PC-3 (cell line): ENCODE results near the gene SCAPER. TPM values are rescaled to one million over a fixed set of nuclear protein-coding genes. Genes with fewer than 3 reads are reported as not detected.

ENCODE experiments used
- ATAC-seq: fragments of 200-7000 bp; cut with Tn5 transposase; 2 replicates; pipeline ENCODE4 v1.9.1; 2020; ENCODE audit warnings: mild to moderate bottlenecking, moderate library complexity
- BruUV-seq: library from RNA; stranded (reverse); fragments of 400-500 nt; replicated peaks from 2 replicates; lab custom pipeline; 2021; lab: Mats Ljungman, UMichigan
- CTCF ChIA-PET: fragments of 300-600 bp; sonication (Branson Sonifier 250); formaldehyde crosslinking; loops from one replicate; lab custom pipeline; 2022; ENCODE audit warnings: antibody characterized with exemption; lab: Charles Lee
- POLR2A ChIA-PET: fragments of 300-600 bp; sonication (Branson Sonifier 250); formaldehyde crosslinking; loops from one replicate; lab custom pipeline; 2022; ENCODE audit warnings: antibody characterized with exemption; ENCODE audit not compliant: unreplicated experiment; lab: Charles Lee
- DNase-seq: peaks from one replicate; pipeline ENCODE4 v3.0.0-alpha.2; 2015
- H2AFZ ChIP-seq: fragments of 300-600 bp; sonication (generic); 2 replicates; pipeline ENCODE4 v1.6.0; 2016; ENCODE audit warnings: antibody characterized with exemption, low read length
- H3F3A ChIP-seq: fragments of 300-600 bp; sonication (generic); one replicate; pipeline ENCODE4 v1.6.0; 2017; ENCODE audit warnings: antibody characterized with exemption, low read length, control low read depth, mild to moderate bottlenecking; ENCODE audit not compliant: unreplicated experiment
- H3K27ac ChIP-seq: fragments of 300-600 bp; sonication (generic); 2 replicates; pipeline ENCODE4 v1.5.1; 2016; ENCODE audit warnings: mild to moderate bottlenecking, low read length
- H3K27me3 ChIP-seq: fragments of 300-600 bp; sonication (generic); 2 replicates; pipeline ENCODE4 v1.6.1; 2016; ENCODE audit warnings: low read length, mixed read lengths
- H3K36me3 ChIP-seq: fragments of 300-600 bp; sonication (generic); 2 replicates; pipeline ENCODE4 v1.6.1; 2016; ENCODE audit warnings: low read depth, mixed run types, low read length, mixed read lengths
- H3K4me1 ChIP-seq: fragments of 300-600 bp; sonication (generic); 2 replicates; pipeline ENCODE4 v1.5.1; 2016; ENCODE audit warnings: low read length; ENCODE audit not compliant: insufficient read depth
- H3K4me2 ChIP-seq: fragments of 300-600 bp; sonication (generic); 2 replicates; pipeline ENCODE4 v1.6.0; 2016; ENCODE audit warnings: low read length
- H3K4me3 ChIP-seq: fragments of 300-600 bp; sonication (generic); 2 replicates; pipeline ENCODE4 v1.5.1; 2016; ENCODE audit warnings: mild to moderate bottlenecking, low read length, mixed read lengths
- H3K79me2 ChIP-seq: fragments of 300-600 bp; sonication (generic); 2 replicates; pipeline ENCODE4 v1.6.1; 2017; ENCODE audit warnings: low read length, mixed read lengths
- H3K9ac ChIP-seq: fragments of 300-600 bp; sonication (generic); 2 replicates; pipeline ENCODE4 v1.6.0; 2016; ENCODE audit warnings: mild to moderate bottlenecking, low read length
- H3K9me2 ChIP-seq: fragments of 300-600 bp; sonication (generic); replicated peaks from 2 replicates; pipeline ENCODE4 v1.6.1; 2016; ENCODE audit warnings: mixed run types, low read length, mixed read lengths
- H3K9me3 ChIP-seq: fragments of 300-600 bp; sonication (generic); 2 replicates; pipeline ENCODE4 v1.6.1; 2016; ENCODE audit warnings: low read length, mixed read lengths
- H4K20me1 ChIP-seq: fragments of 300-600 bp; sonication (generic); 2 replicates; pipeline ENCODE4 v1.6.1; 2016; ENCODE audit warnings: low read length, mixed read lengths
- CTCF ChIP-seq: fragments of 300-600 bp; sonication (generic); conservative IDR thresholded peaks from 2 replicates; pipeline ENCODE4 v1.5.1; 2017; ENCODE audit warnings: antibody characterized with exemption, low read depth, mild to moderate bottlenecking, low read length
- EZH2 ChIP-seq: fragments of 300-600 bp; sonication (generic); IDR thresholded peaks from one replicate; pipeline ENCODE4 v1.6.1; 2017; ENCODE audit warnings: antibody characterized with exemption, mild to moderate bottlenecking, low read length; ENCODE audit not compliant: unreplicated experiment
- EZH2phosphoT487 ChIP-seq: fragments of 300-600 bp; sonication (generic); IDR thresholded peaks from 2 replicates; pipeline ENCODE4 v1.6.1; 2018; ENCODE audit warnings: mild to moderate bottlenecking, antibody characterized with exemption, low read length, borderline replicate concordance
- intact Hi-C: fragments of 100-400 bp; cut with micrococcal nuclease; formaldehyde crosslinking; loops from 2 replicates; pipeline ENCODE4 v1.9.0; 2023
- total RNA-seq: library from RNA; depleted of rRNA; stranded (reverse); fragments of >200 nt; gene quantifications from 2 replicates; pipeline ENCODE4 v1.2.3, GENCODE V29; 2014

SCAPER gene
- total RNA-seq, 1 experiment from 2014 or later = 6.0 TPM

DNA sequence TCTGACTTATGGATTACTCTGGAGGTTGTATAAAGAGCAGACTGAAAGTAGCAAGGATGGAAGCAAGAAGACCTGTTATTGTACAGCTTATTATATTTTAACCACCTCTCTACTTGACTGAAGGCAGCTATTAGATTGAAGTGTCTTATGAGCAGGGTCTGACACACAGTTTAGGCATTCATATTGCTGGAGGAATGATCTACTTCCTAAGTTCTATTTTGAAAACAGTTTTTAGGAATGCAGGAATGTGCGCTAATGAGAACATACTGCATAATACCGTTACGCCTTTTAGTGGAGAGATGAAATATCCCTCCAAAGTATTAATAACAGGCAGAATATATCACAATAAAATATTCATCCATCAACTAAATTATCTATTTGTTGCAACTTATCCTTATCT lies 375.2 kb downstream of the SCAPER start:
- BruUV-seq = no TSS peak
- H4K20me1 ChIP-seq = no peaks in the 10 kb centered on the region
- no peaks in the 10 kb centered on the region for H3K36me3 ChIP-seq
- H3K27me3 ChIP-seq = no peaks in the 10 kb centered on the region
- H2AFZ ChIP-seq = no peak overlapping the region
- intact Hi-C loops = loop anchor here (10.0 kb wide), 2 partner anchors 165 to 225 kb away; no protein-coding TSS in a partner anchor
- TF ChIP-seq CTCF = no peak
- TF ChIP-seq EZH2phosphoT487 = no peak
- no peak for TF ChIP-seq EZH2
- H3K9me3 ChIP-seq = no peaks in the 10 kb centered on the region
- DNase-seq = no peak
- no peaks in the 10 kb centered on the region for H3K79me2 ChIP-seq
- ATAC-seq = no peak
- ChIA-PET CTCF (no interaction called here), POLR2A (no interaction called here)
- H3K4me3 ChIP-seq = no peak overlapping the region
- H3K9ac ChIP-seq = no peak overlapping the region
- H3K4me2 ChIP-seq = no peak overlapping the region
- no peaks in the 10 kb centered on the region for H3K9me2 ChIP-seq
- H3K27ac ChIP-seq = no peak overlapping the region
- H3F3A ChIP-seq = no peaks in the 10 kb centered on the region
- peaks cover 18% of the 10 kb centered on the region for H3K4me1 ChIP-seq

- intact Hi-C loops = no loop called here
- Histone ChIP-seq H3K9me2 (no peaks in the 10 kb centered on the region), H3K4me2 (no peak overlapping the region), H4K20me1 (no peaks in the 10 kb centered on the region), H3K27me3 (no peaks in the 10 kb centered on the region), H3K4me1 (peaks cover 6% of the 10 kb centered on the region; the same call in 1 of the 2 replicates), H3K9me3 (no peaks in the 10 kb centered on the region), H3K79me2 (no peaks in the 10 kb centered on the region), H3K4me3 (no peak overlapping the region), H3K36me3 (no peaks in the 10 kb centered on the region), H3K27ac (no peak overlapping the region), H3K9ac (no peak overlapping the region), H3F3A (no peaks in the 10 kb centered on the region), H2AFZ (no peak overlapping the region)
- no peak for DNase-seq
- BruUV-seq = no TSS peak
- ChIA-PET CTCF (no interaction called here), POLR2A (no interaction called here)
- ATAC-seq = no peak
- TF ChIP-seq EZH2phosphoT487 (no peak), CTCF (no peak)
Measured at GRCh38 chr15:76526111-76526510, 379.0 kb downstream of the SCAPER start.

DNA sequence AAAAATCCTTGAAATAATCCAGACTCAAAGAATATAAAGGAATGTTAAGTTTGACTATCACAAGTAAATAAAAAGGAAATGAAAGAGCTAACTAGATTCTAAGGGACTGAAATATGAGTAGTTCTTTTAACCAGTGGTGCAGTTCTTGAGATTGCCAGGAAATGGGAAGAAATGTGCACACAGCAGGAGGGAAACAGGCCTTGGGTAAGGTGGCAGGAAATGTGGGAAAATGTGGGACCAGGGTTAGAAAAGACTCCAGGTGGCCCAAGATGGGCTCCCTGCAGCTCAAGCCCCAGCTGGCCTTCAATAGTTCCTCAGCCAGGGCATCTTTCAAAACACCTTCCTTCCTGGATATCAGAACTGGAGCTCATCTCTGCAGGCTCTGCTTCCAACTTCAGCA lies 387.2 kb downstream of the SCAPER start:
- no peak overlapping the region for H3K9ac ChIP-seq
- ChIA-PET POLR2A (no interaction called here), CTCF (interaction anchor here (0.6 kb wide), 1 partner anchor 181 kb away, joined by 4 read pairs; the partner anchor contains the start of gene ISL2)
- no peak overlapping the region for H3K4me2 ChIP-seq
- H3K79me2 ChIP-seq = no peaks in the 10 kb centered on the region
- H3K36me3 ChIP-seq = no peaks in the 10 kb centered on the region
- H3K4me3 ChIP-seq = no peak overlapping the region
- no peak for TF ChIP-seq EZH2phosphoT487
- no peak for TF ChIP-seq EZH2
- no peak for TF ChIP-seq CTCF
- intact Hi-C loops = no loop called here
- ATAC-seq = no peak
- H3K9me3 ChIP-seq = no peaks in the 10 kb centered on the region
- H3K27ac ChIP-seq = no peak overlapping the region
- H3K4me1 ChIP-seq = no peaks in the 10 kb centered on the region
- no TSS peak for BruUV-seq
- H3F3A ChIP-seq = no peaks in the 10 kb centered on the region
- H3K9me2 ChIP-seq = no peaks in the 10 kb centered on the region
- DNase-seq = no peak
- no peak overlapping the region for H2AFZ ChIP-seq
- no peaks in the 10 kb centered on the region for H3K27me3 ChIP-seq
- H4K20me1 ChIP-seq = no peaks in the 10 kb centered on the region
